Esophagus muscularis mucosa (tissue), 3 donors: ENCODE measurements around the gene CALD1.

Experiments
- POLR2A ChIP-seq: fragments of 450-650 bp; IDR thresholded peaks from one replicate; pipeline ENCODE4 v1.6.1; 2017; ENCODE audit warnings: antibody characterized with exemption, moderate library complexity, mild to moderate bottlenecking, low read depth
- TF ChIP-seq, protein P1 (sequence below), 3 experiments: fragments of 200-600 bp in 2 of 3; fragments of 450-650 bp in 1 of 3; sonication (generic) in 2 of 3; IDR thresholded peaks; one replicate each; pipeline ENCODE4 v1.5.1; 2017 to 2019; ENCODE audit warnings: antibody characterized with exemption in 3 of 3, mild to moderate bottlenecking in 2 of 3, moderate library complexity in 1 of 3

DNA sequence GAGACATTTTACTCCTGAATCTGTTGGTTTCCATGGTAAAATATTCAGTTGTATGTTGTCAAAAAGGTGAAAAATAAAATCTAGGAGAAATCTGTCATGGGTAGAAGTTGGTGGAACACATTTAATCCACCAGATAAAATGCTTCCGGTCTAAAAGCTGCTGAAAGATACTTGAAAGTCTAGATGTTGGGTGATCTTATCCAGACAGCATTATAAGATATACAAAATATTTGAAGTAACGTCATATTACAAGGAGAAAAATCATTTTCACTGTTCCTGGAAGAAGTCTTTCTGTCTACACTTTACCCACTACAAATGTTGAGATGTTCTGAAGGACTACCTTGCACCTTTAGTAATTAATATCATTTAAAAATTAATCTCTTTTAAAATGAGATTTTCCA lies 40.9 kb downstream of the CALD1 start:
- no peak for TF ChIP-seq POLR2A
- TF ChIP-seq, protein P1, sequence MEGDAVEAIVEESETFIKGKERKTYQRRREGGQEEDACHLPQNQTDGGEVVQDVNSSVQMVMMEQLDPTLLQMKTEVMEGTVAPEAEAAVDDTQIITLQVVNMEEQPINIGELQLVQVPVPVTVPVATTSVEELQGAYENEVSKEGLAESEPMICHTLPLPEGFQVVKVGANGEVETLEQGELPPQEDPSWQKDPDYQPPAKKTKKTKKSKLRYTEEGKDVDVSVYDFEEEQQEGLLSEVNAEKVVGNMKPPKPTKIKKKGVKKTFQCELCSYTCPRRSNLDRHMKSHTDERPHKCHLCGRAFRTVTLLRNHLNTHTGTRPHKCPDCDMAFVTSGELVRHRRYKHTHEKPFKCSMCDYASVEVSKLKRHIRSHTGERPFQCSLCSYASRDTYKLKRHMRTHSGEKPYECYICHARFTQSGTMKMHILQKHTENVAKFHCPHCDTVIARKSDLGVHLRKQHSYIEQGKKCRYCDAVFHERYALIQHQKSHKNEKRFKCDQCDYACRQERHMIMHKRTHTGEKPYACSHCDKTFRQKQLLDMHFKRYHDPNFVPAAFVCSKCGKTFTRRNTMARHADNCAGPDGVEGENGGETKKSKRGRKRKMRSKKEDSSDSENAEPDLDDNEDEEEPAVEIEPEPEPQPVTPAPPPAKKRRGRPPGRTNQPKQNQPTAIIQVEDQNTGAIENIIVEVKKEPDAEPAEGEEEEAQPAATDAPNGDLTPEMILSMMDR (IDR thresholded peaks at IDR 0.05), result no peak
